NCI-H2196 treated with DMSO at 0.1 percent for 48 hours (cell line): ENCODE data around the gene MDFIC.

Experiments
- DNase-seq: peaks from one replicate; lab custom pipeline; 2025; ENCODE audit not compliant: unreplicated experiment; lab: John Stamatoyannopoulos, UW

MDFIC gene

DNA sequence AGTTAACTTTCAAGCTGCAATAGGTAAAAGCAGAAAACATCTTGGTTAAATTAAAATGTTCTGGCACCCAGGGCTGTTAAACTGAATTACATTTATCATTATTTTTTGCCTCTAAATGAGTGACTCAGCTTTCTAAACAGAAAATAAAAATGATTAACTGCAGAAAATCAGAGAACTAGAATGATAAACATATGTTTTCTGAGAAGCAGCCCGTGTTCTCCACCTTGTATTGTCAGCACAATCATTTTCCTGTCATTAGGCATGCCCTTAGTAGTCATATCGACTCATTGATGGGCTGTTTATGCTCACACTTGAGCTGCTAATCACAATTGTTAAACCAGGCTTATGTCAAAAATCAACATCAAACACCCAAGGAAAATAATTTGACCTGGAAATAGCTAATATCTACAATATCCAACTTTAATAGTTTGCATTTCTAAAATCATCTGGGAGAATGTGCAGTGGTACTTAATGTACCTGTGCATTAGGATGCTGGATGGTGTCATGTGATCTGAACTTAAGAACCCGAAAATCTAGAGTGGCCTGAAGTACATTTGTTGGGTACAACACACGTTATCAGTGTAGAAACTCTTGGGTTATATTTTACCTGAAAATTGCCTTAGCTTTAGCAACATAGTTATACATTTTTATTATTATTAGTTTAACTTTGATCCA lies 2.3 kb downstream of the MDFIC start:
- no peak for DNase-seq

DNA sequence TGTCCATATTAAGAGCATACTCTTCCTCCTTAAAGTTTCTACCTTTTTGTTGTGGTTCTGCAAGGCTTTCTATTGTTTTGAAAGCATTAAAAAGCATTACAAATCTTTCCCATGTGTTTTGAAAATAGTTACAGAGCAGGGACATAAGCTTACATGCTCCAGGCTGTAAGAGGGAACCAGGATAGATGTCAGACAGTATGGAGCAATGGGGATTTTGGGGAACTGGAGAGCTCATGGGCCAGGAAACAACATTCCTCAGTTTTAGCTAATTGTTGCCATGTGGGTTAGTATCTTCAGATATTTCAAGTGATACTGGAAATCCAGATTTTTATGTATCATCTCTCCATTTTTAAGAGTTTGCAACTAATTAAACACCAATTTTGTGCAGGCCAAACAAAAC lies 3.5 kb downstream of the MDFIC start:
- no peak for DNase-seq

DNA sequence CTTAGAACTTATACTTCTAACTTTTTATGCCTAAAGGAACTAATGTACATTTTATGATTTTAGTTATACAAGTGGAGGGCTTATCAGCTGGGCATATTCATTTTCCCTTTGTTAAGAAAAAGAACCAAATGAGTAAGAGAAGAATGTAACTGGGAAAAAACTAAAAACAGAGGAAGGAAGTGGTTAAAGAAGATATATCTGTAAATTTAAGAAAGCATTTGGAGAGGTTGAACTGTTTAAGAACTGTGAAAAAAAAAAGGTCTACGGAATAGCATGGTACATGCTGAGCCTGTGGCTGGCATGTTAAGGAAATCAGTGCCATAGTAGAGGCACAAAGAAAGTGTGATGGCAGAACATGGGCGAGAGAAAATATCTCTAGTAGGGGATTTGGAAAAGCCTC lies 6.2 kb downstream of the MDFIC start:
- no peak for DNase-seq

DNA sequence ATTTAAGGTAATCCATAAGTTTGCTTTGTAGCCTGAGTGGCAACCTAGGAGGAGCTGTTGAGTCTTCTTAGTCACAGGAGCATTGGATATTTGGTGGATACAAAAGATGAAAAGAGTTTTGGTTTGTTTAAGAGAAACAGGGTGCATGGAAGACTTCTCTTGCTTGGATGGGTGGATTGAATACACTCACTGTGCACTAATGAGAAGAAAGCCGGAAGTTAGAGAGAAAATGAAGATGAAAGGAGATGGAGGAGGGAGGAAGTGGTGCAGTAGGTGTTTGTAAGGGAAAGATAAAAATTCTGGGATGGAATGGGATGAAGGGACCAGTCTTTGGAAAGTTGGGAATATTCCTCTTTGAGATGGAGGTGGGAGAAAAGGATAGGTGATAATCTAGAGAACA lies 7.7 kb downstream of the MDFIC start:
- no peak for DNase-seq

DNA sequence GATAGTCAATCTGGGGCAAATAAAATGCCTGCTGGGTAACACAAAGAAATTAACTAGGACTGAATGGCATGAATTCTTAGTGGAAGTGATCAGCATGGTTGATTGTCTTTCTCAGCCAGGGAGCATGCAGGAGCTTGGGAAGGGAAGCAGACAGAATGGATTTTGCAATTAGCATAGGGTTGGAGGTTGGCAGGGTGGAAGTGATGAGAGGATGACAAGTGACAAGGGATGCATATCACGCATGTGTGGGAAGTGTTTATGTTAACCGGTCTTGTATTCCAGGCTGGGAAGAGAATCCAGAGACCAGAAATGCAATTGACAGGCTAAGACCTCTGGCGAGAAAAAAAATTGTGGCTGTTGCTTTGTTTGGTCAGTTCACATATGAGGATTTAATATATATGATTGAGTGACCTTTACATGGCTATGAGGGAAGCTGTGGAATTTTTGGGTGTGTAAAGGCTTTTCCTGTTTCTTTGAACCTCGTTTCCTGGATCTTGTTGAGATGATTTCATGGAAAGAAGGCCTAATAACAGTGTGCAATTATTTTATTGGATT lies 8.3 kb downstream of the MDFIC start:
- no peak for DNase-seq

DNA sequence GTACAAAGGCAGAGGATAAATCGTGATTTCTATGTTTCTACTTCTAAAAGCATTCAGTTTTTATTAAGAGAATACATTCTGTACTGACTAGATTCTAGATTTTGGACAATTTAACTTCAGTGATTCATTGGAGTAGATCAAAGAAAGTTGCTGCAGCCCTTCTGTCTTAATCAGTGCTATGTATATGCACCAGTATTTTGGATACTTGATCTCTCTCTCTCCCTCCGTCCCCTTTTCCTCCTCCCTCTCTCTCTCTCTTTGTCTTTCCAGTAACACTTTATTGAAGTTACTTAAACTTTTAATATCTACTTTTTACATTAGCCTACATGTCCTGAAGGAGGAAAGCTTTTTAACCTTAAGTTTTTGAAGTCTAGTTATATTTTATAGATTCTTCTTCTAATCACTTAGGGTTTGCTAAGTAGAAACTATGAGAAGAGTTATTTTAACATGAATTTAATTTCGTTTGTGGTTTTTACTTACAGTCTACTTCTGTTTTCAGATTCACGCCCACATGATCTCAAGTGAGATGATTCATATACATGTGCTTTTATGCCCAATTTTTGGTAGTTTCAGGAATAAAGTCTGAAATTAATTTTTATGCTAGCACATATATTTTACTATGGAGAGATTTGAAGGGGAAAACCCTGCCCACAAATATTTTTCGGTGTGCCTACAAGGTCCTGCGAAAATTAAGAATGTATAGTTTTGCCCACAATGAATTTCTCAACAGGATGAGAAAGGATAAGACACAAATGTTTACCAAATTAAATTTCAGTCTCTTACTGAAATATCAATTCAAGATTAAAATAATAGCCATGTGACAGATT lies 9.1 kb downstream of the MDFIC start:
- DNase-seq, result no peak

DNA sequence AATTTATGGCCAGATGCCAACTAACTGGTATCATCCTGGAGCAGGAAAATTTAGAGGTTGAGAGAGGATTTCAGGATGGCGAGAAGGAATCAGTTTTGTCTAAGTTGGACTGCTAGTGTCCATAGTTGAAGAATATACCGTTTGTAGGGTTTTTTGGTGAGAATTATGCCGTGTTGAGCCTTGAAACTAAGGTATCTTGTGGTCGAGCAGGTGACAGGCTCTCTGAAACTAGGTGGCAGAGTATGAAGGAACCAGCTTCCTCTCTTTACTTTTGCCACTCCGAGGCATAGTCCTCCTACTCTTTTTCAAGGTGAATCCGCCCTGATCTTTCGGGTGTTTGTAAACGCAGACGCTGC lies 9.7 kb downstream of the MDFIC start:
- DNase-seq, result no peak

DNA sequence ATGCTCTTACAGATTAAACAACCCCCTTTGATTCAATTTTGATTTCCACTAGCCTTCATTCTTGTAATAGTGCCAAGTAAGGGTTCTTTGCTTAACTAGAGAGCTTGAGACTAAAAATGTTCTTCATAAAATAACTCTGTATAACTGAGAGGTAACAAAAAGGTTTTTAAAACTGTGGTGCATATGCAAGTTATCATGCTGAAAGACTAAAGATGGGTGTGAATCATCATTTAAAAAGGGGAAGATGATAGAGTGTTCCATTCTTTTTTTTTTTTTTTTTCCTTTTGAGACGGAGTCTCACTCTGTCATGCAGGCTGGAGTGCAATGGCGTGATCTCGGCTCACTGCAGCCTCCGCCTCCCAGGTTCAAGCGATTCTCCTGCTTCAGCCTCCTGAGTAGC lies 11.1 kb downstream of the MDFIC start:
- no peak for DNase-seq

DNA sequence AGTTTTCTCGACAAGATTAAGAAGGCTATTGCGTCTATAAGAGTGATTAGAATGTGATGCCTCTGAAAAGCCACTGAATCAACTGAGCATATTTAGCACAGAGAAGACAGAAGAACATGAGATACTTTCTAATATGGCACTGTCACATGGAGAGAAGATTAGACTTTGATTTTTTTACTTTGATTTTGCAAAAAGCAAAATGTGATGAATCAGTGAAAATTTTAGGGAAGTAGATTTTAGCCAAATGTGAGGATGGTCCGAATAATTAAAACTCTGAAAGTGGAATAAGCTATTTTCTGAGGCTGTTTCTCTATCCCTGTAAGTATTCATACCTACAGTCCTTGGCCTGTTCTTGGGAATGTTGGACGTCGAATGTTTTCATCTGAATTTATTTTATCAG lies 11.8 kb downstream of the MDFIC start:
- DNase-seq, result no peak

DNA sequence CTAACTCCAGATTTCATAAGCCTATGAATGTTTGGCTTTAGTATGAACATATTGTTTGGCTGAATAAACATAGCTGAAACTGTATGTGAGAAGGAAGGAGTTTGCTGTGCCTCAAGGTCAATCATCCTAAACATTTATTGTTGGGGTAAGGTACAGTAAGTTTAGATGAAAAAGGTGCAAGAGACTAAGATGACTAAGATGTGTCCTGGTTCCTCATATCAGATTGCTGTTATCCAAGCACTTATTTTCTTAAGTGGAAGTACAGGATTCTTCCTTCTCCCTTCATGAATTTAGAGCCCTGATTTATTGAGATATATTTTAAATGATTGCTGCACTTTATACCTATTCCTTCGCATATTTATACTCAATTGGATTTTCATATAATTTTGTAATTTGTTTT lies 12.2 kb downstream of the MDFIC start:
- DNase-seq, result no peak

DNA sequence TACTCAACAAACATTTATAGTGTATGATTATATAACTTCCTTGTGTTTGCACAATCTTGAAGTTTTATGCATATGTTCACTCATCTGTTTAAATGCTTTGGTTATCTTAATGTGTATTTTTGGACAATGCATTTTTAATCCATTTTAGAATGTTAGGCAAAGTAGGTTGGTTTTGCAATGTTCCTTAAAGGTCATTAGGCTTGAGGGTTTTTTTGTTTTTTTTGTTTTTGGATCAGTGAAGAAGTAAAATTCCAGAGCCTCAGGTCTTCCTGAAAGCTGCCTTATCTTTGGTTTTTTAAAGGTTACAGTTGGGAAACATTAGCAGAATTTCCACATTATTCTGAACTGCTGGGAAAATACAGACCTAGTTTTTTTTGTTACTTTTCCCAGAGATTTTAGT lies 12.8 kb downstream of the MDFIC start:
- no peak for DNase-seq

DNA sequence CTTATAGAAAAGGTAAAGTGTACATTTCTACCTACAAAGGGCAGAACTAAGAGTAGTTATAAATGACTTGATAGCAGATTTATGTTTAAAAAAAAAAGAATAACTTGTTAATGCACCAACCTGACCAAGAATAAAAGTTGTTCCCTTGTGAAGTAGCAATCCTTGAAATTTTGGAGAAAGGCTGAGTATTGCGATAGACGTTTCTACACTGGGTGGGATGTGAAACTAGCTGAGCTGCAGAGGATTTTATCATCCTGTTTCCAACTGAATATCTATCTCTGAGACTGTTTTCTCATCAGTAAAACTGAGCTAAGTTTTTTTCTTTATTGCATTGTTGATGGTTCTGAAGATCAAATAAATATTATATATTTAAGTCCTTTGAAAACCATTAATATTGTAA lies 14.6 kb downstream of the MDFIC start:
- no peak for DNase-seq

DNA sequence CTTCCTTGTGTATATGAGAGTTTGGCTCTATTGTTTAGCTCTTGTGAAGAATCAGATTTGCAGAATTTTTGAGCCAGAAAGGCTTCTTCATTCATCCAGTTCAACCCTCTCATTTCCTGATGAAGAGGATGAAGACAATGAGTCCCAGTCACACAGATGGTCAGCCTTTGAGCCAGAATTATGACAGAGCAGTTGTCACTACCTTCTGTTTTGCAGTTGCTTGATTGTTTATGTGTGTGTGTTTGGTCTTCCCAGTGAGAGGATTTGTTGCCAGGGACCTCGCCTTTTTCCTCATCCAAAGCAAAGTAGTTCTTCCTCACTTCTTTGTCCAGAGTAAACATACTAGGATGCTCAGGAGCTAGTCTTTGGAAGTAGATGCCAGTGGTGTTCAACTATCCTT lies 15.6 kb downstream of the MDFIC start:
- DNase-seq, result no peak

DNA sequence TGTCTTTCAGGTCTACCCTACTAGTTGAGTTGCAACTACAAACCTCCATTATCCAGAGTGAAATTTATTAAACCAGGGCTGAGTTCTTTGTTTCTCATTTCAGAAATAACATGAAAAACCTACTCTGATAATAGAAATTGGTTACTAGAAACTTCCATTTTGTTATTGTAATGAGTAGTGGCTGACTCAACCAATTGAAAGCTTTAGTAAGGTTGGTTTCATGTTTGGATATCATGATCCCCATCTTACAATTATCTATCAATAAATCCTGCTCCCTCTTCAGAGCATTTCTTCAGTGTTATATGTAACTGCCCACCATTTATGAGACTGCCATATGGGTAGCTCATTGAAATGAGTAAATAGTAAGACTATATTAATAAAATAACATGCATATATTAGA lies 16.9 kb downstream of the MDFIC start:
- no peak for DNase-seq

DNA sequence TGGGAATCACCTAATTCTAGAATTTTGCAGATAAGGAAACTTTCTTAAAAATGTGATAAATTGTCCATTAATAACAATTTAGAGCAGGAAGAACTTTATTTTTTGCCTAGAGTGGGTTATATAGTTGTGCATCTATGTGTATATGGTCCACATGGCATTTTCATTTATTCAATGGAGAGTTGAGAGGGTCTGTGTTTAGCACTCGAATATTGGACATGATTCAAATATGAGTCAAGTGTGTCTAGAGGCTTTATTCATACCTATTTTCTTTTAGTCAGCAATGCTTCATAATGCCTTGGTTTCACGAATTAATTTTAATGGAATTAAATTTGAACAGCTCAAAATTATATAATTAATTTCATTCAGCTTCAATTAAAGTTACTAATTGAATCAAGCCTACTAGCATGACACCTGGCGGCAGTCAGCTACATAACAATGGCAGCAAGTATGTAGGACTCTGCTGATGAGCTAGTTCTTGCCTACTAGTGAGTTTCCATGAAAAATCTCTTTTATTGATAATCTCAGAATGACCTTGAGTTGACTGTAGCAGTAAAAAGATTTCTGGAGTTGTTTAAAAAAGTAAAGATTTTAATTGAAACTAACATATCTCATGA lies 17.7 kb downstream of the MDFIC start:
- no peak for DNase-seq

DNA sequence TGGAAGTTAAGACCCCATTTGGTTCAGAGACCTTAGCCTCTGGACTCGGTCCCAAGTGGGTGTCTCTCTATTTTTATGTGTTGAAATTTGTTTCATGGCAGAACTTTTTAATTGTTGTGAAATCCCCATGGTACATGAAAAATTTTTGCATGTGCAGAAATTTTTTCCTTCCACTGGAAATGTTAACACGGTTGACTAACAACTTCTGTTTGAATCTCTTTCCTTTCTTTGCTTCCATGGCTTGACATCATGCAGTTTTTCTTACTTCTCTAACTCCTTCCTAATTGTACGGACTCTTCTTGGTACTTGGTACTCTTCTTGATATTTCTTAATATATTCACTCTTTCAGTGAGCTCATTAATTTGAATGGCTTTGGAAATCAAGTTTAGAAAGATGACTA lies 18.3 kb downstream of the MDFIC start:
- DNase-seq, result no peak

DNA sequence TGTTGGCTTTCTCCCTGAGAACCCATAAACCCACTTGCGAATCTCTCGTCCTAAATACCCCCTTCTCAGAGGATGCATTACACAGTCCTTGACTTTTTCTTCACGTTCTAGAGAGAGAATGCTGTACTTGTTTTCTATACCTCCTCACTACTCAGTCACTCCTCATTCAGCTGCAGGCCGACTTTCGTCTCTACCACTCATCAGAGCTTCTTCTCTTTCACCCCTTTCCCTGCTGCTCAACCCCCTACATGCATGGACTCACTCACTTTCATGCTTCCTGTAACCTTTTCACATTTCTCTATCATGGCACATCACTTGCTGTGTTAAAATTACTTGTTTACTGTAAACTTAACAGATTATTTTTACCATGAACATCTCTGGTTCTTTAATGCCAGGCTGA lies 19.8 kb downstream of the MDFIC start:
- no peak for DNase-seq

DNA sequence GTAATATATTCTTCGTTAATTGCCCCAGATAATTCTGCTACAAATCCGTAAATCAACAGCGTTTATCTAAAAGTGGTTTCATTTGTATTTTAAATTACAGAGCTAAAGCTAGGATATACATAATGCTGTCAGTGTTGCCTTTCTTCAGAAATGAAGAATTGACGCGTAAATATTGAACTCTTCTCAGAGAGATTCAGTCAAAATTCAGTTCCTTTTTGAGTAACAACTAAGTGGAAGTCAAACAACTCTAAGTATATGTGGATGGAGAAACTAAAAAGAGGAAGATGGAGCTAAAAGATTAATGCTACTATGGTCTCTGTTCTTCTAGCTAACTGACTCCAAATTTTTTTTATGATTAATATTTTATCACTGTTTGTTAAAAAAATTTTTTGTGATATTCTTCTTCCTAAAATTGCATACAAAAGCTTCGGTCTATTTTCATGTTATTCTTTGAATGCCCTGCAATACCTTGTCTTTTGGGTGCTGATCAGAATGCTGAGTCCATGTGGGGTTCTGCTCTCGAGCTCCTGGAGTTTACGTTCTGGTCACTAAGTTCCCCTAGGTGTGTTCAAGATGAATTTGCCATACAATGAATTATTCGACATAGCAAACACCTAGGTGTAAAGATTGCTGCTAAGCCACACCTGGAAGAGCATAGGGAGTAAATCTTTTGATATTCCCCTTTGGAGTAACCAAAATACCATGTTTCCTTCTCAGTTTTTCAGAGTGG lies 20.7 kb downstream of the MDFIC start:
- DNase-seq, result no peak

DNA sequence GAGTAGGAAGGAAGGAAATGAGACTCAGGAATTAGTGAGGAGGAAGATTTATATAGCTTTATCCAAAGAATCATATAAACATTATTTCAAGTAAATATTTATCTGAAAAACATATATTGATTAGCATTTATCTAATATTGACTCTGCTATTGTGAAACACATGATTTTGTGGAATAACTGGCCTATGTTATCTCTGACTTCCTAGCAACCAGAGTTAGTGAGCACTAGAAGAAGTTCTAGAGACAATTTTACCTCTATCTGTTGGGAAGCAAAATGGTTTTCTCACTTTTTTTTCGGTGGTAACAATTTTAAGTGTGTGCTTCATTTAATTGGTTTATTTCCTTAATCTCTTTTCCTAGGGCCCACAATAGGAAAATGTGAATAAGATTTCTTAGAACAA lies 21.6 kb downstream of the MDFIC start:
- DNase-seq, result no peak

DNA sequence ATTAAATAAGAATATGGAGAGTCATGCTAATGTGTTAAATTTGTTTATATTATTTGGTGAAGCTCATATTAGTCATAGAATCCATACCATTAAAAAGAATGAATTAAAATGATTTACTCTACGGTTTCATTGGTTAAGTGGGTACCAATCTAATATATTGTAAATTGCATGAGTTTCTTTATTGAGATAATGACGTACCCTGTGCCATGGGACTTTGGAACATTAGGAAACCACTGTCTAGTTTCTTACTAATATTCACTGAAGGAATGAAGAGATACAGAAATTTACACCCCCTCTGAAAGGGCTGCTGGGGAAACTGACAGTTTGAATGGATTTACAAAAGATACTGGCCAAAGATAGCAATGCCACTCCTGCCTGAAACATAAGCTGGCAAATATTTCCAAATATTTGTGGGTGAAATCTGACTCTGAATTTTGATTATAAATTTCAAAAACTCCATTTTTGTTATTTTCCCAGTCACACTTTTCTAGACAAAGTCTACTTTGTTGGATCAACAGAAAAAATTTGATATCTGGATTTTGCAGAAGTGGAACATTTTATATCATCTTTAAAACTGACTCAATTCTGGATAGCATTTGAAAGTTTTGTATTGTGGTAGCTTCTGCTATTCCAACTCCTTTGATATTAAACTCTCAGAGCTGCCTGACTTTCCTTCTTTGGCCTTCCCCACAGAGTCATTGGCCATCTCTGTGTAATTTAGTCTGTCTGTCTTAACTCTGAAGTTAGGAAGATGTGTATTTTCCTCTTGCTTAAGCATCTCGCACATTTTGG lies 22.3 kb downstream of the MDFIC start:
- no peak for DNase-seq
